ENCODE results near the gene ICE2.

Gene ICE2

DNA sequence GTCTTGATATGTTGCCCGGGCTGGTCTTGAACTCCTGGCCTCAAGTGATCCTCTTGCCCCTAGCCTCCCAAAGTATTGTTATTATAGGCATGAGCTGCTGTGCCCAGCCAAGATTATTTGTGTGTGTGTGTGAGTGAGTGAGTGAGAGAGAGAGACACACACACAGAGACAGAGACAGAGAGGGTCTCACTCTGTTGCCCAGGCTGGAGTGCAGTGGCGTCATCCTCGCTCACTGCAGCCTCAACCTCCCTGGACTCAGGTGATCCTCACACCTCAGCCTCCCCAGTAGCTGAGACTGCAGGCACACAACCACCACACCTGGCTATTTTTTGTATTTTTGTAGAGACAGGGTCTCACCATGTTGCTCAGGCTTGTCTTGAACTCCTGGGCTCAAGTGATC lies 5.8 kb downstream of the ICE2 start:
- TF ChIP-seq, protein P1, sequence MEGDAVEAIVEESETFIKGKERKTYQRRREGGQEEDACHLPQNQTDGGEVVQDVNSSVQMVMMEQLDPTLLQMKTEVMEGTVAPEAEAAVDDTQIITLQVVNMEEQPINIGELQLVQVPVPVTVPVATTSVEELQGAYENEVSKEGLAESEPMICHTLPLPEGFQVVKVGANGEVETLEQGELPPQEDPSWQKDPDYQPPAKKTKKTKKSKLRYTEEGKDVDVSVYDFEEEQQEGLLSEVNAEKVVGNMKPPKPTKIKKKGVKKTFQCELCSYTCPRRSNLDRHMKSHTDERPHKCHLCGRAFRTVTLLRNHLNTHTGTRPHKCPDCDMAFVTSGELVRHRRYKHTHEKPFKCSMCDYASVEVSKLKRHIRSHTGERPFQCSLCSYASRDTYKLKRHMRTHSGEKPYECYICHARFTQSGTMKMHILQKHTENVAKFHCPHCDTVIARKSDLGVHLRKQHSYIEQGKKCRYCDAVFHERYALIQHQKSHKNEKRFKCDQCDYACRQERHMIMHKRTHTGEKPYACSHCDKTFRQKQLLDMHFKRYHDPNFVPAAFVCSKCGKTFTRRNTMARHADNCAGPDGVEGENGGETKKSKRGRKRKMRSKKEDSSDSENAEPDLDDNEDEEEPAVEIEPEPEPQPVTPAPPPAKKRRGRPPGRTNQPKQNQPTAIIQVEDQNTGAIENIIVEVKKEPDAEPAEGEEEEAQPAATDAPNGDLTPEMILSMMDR (IDR thresholded peaks at IDR 0.05; ENCODE audit: extremely low read depth, insufficient read depth, missing control alignments): no peak
- DNase-seq (ENCODE audit: low spot score): no peak
- in situ Hi-C loops (cut with MboI; ENCODE audit: low pct_unique_long_range_greater_than_20kb, low sequenced_read_pairs, unreplicated experiment): no loop called here

DNA sequence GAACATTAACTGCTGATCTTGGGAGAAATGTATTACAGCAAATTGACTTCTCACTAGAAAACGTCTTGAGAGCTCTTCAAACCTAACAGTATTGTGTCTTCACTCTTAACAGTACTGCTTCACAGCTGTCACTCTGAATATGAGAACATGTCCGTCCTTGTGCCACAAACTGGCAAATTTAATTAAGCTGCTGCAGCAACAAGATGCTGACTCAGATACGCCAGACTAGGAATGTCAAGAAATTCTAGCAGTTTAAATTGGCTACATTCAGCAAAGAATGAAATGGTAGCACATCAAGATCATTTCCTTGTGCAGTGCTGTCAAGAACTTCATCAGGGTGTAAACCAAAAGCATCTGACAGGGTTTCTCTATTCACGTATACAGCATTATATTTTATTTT lies 7.6 kb downstream of the ICE2 start:
- TF ChIP-seq, protein P1 (IDR thresholded peaks at IDR 0.05; ENCODE audit: extremely low read depth, insufficient read depth, missing control alignments): no peak
- DNase-seq (ENCODE audit: low spot score): no peak
- in situ Hi-C loops (cut with MboI; ENCODE audit: low pct_unique_long_range_greater_than_20kb, low sequenced_read_pairs, unreplicated experiment): no loop called here

DNA sequence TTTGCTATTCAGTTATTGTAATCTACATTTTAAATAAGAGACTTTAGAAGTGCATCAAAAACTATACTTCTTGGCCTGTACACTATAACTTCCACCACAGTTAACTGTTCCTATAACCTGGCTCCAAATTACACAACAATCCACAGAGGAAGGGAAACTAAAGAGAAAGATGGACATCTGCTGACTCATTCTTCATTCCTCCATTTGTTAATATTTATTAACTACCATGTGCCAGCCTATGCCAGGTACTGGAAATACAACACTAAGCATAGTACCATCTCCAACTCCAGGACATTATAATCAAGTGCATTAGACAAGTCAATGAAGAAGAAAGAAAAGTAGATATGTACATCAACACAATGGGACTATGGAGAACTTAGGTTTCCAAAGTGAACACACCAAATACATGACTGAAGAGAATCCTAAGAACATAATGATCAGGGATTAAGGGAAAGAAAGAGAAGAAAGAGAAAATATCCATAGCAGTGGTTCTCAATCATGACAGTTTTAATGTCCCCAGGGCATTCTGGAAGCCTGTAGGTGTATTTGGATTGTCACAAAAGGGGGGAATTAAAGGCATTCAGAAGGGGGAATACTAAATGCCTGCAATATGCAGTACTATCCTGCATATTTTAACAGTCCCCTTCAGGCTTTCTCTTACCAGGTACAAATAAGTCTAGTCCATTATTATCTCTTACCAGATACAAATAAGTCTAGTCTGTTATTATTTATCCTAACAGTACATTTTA lies 8.9 kb downstream of the ICE2 start:
- TF ChIP-seq, protein P1 (IDR thresholded peaks at IDR 0.05; ENCODE audit: extremely low read depth, insufficient read depth, missing control alignments): no peak
- in situ Hi-C loops (cut with MboI; ENCODE audit: low pct_unique_long_range_greater_than_20kb, low sequenced_read_pairs, unreplicated experiment): no loop called here
- no peak for DNase-seq (ENCODE audit: low spot score)

DNA sequence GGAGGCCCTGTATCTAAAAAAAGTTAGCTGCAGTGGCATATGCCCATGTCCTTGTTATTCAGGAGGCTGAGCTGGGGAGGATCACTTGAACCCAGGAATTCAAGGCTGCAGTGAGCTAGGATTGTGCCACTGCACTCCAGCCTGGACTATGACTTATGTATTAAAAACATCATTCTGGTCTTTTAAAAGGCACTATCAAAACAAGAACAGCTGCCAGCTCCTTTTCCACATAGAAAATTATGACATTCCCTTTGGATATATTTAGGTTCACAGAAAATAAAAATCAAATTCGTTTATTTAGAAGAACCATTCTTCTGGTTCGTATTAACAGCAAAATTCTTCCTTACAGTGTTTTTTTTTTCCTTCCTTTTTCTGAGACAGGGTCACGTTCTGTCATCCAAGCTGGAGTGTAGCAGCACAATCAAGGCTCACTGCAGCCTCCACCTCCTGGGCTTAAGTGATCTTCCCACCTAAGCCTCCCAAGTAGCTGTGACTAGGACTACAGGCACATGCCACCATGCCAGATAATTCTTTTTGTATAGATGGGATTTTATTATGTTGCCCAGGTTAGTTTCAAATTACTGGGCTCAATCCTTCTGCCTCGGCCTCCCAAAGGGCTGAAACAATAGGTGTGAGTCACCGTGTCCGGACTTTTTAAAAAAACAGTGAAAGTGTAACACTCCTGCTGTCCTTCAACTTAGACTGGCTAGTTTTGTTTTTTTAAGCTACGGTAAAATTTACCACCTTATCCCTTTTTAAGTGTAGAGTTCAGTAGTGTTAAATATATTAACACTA lies 13.9 kb downstream of the ICE2 start:
- TF ChIP-seq, protein P1 (IDR thresholded peaks at IDR 0.05; ENCODE audit: extremely low read depth, insufficient read depth, missing control alignments): no peak
- in situ Hi-C loops (cut with MboI; ENCODE audit: low pct_unique_long_range_greater_than_20kb, low sequenced_read_pairs, unreplicated experiment): no loop called here
- no peak for DNase-seq (ENCODE audit: low spot score)

DNA sequence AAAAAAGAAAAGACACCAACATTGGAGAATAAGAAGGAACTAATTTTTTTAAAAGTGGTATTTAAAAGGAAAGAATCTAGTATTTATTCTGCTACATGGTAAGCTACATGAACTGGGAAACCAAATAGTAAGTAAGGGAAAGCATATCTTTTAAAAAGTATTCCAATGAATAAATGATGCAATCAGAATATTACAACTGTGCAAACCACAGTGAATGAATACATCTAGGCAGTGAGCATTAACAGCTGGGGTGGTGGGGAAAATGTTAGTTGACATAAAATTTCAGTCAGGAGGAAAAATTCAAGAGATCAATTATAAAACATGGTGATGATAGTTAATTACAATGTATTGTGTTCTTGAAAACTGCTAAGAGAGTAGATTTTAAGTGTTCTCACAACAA lies 16.9 kb downstream of the ICE2 start:
- TF ChIP-seq, protein P1 (IDR thresholded peaks at IDR 0.05; ENCODE audit: extremely low read depth, insufficient read depth, missing control alignments): no peak
- in situ Hi-C loops (cut with MboI; ENCODE audit: low pct_unique_long_range_greater_than_20kb, low sequenced_read_pairs, unreplicated experiment): no loop called here
- DNase-seq (ENCODE audit: low spot score): no peak

DNA sequence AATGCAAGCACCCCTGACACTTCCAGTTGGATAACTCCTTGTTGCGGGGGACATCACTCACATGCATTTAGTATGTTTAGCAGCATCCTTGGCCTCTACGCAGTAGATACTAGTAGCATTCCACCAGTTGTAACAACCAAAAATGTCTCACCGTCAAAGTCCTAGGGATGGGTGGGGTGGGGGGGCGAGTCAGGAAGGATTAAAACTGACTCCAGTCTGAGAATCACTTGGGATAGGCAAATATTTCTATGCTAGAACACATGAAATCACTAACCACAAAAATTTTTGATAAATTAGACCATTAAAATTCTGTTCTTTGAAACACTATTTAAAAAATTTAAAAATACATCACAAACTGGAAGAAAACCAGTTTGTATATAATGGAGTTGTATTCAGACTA lies 18.0 kb downstream of the ICE2 start:
- in situ Hi-C loops (cut with MboI; ENCODE audit: low pct_unique_long_range_greater_than_20kb, low sequenced_read_pairs, unreplicated experiment): no loop called here
- DNase-seq (ENCODE audit: low spot score): no peak
- TF ChIP-seq, protein P1 (IDR thresholded peaks at IDR 0.05; ENCODE audit: extremely low read depth, insufficient read depth, missing control alignments): no peak

Data from GM13977 (cell line).